H1 (cell line): ENCODE data around the gene DRC3. TPM values are rescaled to one million over a fixed set of nuclear protein-coding genes. Genes with fewer than 3 reads are reported as not detected.

ENCODE experiments used
- CBX5 ChIP-seq: fragments of 300-800, 300-1000 bp; sonication (generic); IDR thresholded peaks from 2 replicates; pipeline ENCODE4 v1.7.1; 2016; ENCODE audit warnings: antibody characterized with exemption, low read length, low read depth
- EGR1 ChIP-seq: IDR thresholded peaks from 2 replicates; pipeline ENCODE4 v1.6.1; 2011; ENCODE audit warnings: low read depth, low read length, borderline replicate concordance
- HDAC2 ChIP-seq, 2 experiments: fragments of 300-600 bp in 1 of 2; sonication (generic) in 1 of 2; IDR thresholded peaks; 2 replicates each; pipeline ENCODE4 v1.6.1; 2011 to 2012; ENCODE audit warnings: low read depth in 2 of 2, low read length in 2 of 2, mild to moderate bottlenecking in 2 of 2, moderate library complexity in 2 of 2, borderline replicate concordance in 1 of 2, inconsistent platforms in 1 of 2
- JUND ChIP-seq: IDR thresholded peaks from 2 replicates; pipeline ENCODE4 v1.6.1; 2011; ENCODE audit warnings: mild to moderate bottlenecking, improper control_type of control experiment, low read length
- KDM4A ChIP-seq: IDR thresholded peaks from one replicate; pipeline ENCODE4 v1.7.1; 2012; ENCODE audit warnings: low read depth, mild to moderate bottlenecking, moderate library complexity, low read length, inconsistent platforms; ENCODE audit not compliant: severe bottlenecking
- NRF1 ChIP-seq: IDR thresholded peaks from 2 replicates; pipeline ENCODE4 v1.6.1; 2011; ENCODE audit warnings: mild to moderate bottlenecking, low read depth, low read length, improper control_type of control experiment
- RFX5 ChIP-seq: IDR thresholded peaks from 2 replicates; pipeline ENCODE4 v1.6.1; 2011; ENCODE audit warnings: low read depth, low read length, improper control_type of control experiment, borderline replicate concordance
- RNF2 ChIP-seq: fragments of 200-900, 300-1000 bp; sonication (generic); IDR thresholded peaks from 2 replicates; pipeline ENCODE4 v1.7.1; 2016; ENCODE audit warnings: borderline replicate concordance, low read depth, mild to moderate bottlenecking, antibody characterized with exemption, low read length; ENCODE audit not compliant: poor library complexity, severe bottlenecking; ENCODE audit errors: missing control alignments
- SIX5 ChIP-seq: IDR thresholded peaks from 2 replicates; pipeline ENCODE4 v1.6.1; 2011; ENCODE audit warnings: mild to moderate bottlenecking, low read depth, low read length
- SP1 ChIP-seq: IDR thresholded peaks from 2 replicates; pipeline ENCODE4 v1.6.1; 2011; ENCODE audit warnings: low read depth, low read length
- SP4 ChIP-seq: IDR thresholded peaks from 2 replicates; pipeline ENCODE4 v1.6.1; 2012; ENCODE audit warnings: low read length, inconsistent platforms
- SRF ChIP-seq: IDR thresholded peaks from 2 replicates; pipeline ENCODE4 v1.6.1; 2011; ENCODE audit warnings: mild to moderate bottlenecking, low read depth, low read length, moderate library complexity
- polyA plus RNA-seq, 7 experiments: library from polyadenylated mRNA; depleted of rRNA in 3 of 7; stranded (reverse) in 5 of 7; unstranded in 2 of 7; fragments of >200 nt in 5 of 7; fragments of 200-250 nt in 2 of 7; gene quantifications; 1 replicate in 5 of 7; 2 replicates in 1 of 7; 4 replicates in 1 of 7; pipeline versions ENCODE4 v1.2.1 to v1.2.3, GENCODE V29; 2011 to 2013; ENCODE audit warnings: missing spikeins in 2 of 7, mixed read lengths in 2 of 7
- total RNA-seq: library from RNA; stranded (reverse); fragmentation: NEBNext Ultra II Directional; extraction: Animal tissue kit (Norgen Biotek cat#: 25700); gene quantifications from 2 replicates; pipeline ENCODE4 v1.2.1, GENCODE V29; 2021
- TF ChIP-seq, protein P1 (sequence below): IDR thresholded peaks from 2 replicates; pipeline ENCODE4 v1.6.1; 2011; ENCODE audit warnings: low read length, improper control_type of control experiment
- TF ChIP-seq, protein P2 (sequence below): IDR thresholded peaks from 2 replicates; pipeline ENCODE4 v1.6.1; 2012; ENCODE audit warnings: low read length, inconsistent platforms

Gene DRC3
- total and polyA plus RNA-seq, 2 of the 8 experiments (the other 6 are each of a cell fraction or from before 2014, with no cell fraction given), result 0.59 TPM; not detected in 1

DNA sequence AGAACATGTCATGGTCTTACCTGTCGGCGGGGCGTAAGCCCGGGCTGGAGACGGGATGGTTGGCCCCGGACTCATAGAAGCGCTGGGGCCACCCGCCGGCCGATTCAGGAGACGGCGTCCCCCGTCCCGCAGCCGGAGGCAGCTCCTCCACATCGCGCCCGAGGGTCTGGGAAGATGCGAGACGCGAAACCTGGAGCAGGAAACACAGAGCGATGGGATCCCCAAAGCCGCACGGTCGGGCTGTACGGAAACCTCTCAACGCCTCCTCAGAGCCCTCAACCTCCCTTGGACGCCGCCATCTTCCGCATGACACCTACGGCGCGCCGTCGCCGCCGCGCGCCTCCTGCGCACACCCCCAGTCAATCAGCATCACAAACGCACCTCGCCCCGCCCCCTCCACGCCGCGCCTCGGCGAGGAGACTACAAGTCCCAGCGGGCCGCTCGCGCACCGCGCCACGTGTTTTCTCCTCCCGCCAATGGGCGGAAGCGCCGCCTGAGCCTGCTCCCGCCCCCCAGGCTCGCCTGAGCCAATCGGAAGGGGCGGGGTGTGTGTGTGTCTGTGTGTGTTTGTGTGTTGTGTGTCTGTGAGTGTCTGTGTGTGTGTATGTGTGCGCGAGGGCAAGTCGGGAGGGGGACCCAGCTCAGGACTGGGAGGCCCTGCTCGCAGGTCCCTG, 66.3 kb downstream of the DRC3 start, which contains the start of the genes ATPAF2 and GID4 (continued):
- TF ChIP-seq HDAC2 (IDR thresholded peaks at IDR 0.05; ENCODE audit: borderline replicate concordance in 1 of 2, low read depth in 2 of 2, low read length in 2 of 2) (0 out of 4 replicates have a peak, but pooled peaks of 1 of the 2 experiments have one; percentile 32), SP1 (peak; percentile 97), JUND (no peak), RFX5 (no peak), SP4 (peak; percentile 91; the same call in 1 of the 2 replicates), EGR1 (no peak), RNF2 (no peak), CBX5 (no peak), SRF (0 out of 2 replicates have a peak, but pooled peaks have one; percentile 37), SIX5 (peak; percentile 83), KDM4A (peak; percentile 94), NRF1 (peak; percentile 45)
- TF ChIP-seq, protein P1, sequence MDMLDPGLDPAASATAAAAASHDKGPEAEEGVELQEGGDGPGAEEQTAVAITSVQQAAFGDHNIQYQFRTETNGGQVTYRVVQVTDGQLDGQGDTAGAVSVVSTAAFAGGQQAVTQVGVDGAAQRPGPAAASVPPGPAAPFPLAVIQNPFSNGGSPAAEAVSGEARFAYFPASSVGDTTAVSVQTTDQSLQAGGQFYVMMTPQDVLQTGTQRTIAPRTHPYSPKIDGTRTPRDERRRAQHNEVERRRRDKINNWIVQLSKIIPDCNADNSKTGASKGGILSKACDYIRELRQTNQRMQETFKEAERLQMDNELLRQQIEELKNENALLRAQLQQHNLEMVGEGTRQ, result peak; percentile 97
- TF ChIP-seq, protein P2, sequence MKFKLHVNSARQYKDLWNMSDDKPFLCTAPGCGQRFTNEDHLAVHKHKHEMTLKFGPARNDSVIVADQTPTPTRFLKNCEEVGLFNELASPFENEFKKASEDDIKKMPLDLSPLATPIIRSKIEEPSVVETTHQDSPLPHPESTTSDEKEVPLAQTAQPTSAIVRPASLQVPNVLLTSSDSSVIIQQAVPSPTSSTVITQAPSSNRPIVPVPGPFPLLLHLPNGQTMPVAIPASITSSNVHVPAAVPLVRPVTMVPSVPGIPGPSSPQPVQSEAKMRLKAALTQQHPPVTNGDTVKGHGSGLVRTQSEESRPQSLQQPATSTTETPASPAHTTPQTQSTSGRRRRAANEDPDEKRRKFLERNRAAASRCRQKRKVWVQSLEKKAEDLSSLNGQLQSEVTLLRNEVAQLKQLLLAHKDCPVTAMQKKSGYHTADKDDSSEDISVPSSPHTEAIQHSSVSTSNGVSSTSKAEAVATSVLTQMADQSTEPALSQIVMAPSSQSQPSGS, result no peak
